Stomach (tissue), 9 donors: ENCODE data around the gene C5orf24. TPM values are rescaled to one million over a fixed set of nuclear protein-coding genes. Genes with fewer than 3 reads are reported as not detected.
A peak's percentile ranks its signal among the peaks of the same experiment; 100 is the strongest.

Experiments
- DNase-seq, 2 donors: peaks; one replicate each; pipeline versions ENCODE4 v3.0.0 to v3.0.0-alpha.2; 2013 to 2019
- H3K27ac ChIP-seq, 5 donors: fragments of 200-600 bp in 4 of 5; sonication (generic) in 4 of 5; one replicate each; pipeline ENCODE4 v1.5.1; 2013 to 2019; ENCODE audit warnings: mild to moderate bottlenecking in 1 of 5, moderate library complexity in 1 of 5
- H3K27me3 ChIP-seq, 3 donors: fragments of 200-600 bp; sonication (generic); one replicate each; pipeline ENCODE4 v1.5.1; 2017 to 2019; ENCODE audit warnings: mixed run types in 1 of 3
- H3K36me3 ChIP-seq, 4 donors: fragments of 200-600 bp; sonication (generic); 1 replicate in 3 of 4; 2 replicates in 1 of 4; pipeline ENCODE4 v1.5.1; 2016 to 2019
- H3K4me1 ChIP-seq, 4 donors: fragments of 200-600 bp; sonication (generic); one replicate each; pipeline ENCODE4 v1.5.1; 2016 to 2019
- H3K4me3 ChIP-seq, 4 donors: fragments of 200-600 bp; sonication (generic) in 3 of 4; one replicate each; pipeline ENCODE4 v1.5.1; 2016 to 2019; ENCODE audit warnings: mild to moderate bottlenecking in 1 of 4
- H3K9me3 ChIP-seq, 4 donors: fragments of 200-600 bp; sonication (generic); one replicate each; pipeline ENCODE4 v1.5.1; 2016 to 2019
- EP300 ChIP-seq: sonication (generic); formaldehyde crosslinking; IDR thresholded peaks from one replicate; pipeline ENCODE4 v1.6.1; 2017; ENCODE audit warnings: antibody characterized with exemption
- POLR2A ChIP-seq, 4 donors: fragments of 450-650 bp; IDR thresholded peaks; one replicate each; pipeline ENCODE4 v1.6.1; 2016; ENCODE audit warnings: antibody characterized with exemption in 4 of 4, control low read depth in 2 of 4, mild to moderate bottlenecking in 1 of 4, moderate library complexity in 1 of 4
- POLR2AphosphoS5 ChIP-seq, 3 donors: sonication (generic); formaldehyde crosslinking; IDR thresholded peaks; one replicate each; pipeline ENCODE4 v1.6.1; 2016; ENCODE audit warnings: antibody characterized with exemption in 3 of 3
- WGBS, 5 donors: extraction: QIAGEN DNeasy Blood & Tissue Kit in 3 of 5; methylation state at CpG; one replicate each; pipeline versions ENCODE4 v1.1.5 to v1.1.7; 2013 to 2018; 5-methylcytosine and 5-hydroxymethylcytosine counted together
- intact Hi-C: fragments of 100-400 bp; cut with DNase I; formaldehyde crosslinking; loops from one replicate; pipeline ENCODE4 v1.15.1; 2023; ENCODE audit warnings: low total_unique reads
- polyA plus RNA-seq, 3 donors: library from polyadenylated mRNA; stranded (reverse); fragments of 200-250 nt; gene quantifications; one replicate each; pipeline ENCODE4 v1.2.3, GENCODE V29; 2013
- total RNA-seq, 5 donors: library from RNA; depleted of rRNA; stranded (reverse); fragments of >200 nt; gene quantifications; one replicate each; pipeline versions ENCODE4 v1.1.0 to v1.2.3, GENCODE V29; 2014 to 2016
- TF ChIP-seq, protein P1 (sequence below), 7 experiments: fragments of 450-650 bp in 4 of 7; fragments of 200-600 bp in 3 of 7; sonication (generic) in 3 of 7; IDR thresholded peaks; one replicate each; pipeline ENCODE4 v1.5.1; 2016 to 2019; ENCODE audit warnings: antibody characterized with exemption in 7 of 7, control low read depth in 2 of 7, mild to moderate bottlenecking in 1 of 7
- donor health status: healthy with polysubstance abuse.
- donor health status: Bipolar disorder and iron deficiency.
- donor health status: healthy.

The C5orf24 gene
- total and polyA plus RNA-seq, 8 donors = 16.0 to 54.9 (median 31.3) TPM

DNA sequence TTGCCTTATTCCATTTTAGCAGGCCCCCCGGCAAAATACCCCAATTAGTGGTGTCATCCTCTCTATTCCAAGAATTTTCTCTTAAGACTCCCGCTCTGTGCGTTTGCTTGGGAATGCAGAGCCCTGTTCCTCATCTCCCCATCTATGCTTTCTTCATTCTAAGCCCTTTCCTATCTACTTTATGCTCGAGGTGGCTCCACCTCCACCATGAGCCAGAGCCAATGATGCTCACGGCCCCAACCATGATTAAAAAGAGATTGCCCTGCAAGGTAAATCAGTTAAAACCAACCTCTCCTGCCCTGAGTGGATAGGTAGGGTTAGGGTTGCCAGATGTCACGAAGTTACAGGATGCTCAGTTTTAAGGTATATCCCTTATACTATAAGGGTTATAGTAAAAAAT is 27.7 kb downstream of the C5orf24 start:
- WGBS, 5 donors = 74 to 85% (median 76%) methylated on average over 6 of the region's 6 CpGs
- Histone ChIP-seq H3K27me3 (no peaks in the 10 kb centered on the region), H3K36me3 (no peaks in the 10 kb centered on the region), H3K27ac (peak overlapping the region in 4 of 5 donors; percentile 92 to 96 (median 94)), H3K9me3 (no peaks in the 10 kb centered on the region), H3K4me3 (peak overlapping the region; percentile 76 to 81 (median 78)), H3K4me1 (peaks cover 22 to 38% (median 32%) of the 10 kb centered on the region in 4 donors)
- TF ChIP-seq POLR2A (IDR thresholded peaks at IDR 0.05) = no peak
- TF ChIP-seq POLR2AphosphoS5 (IDR thresholded peaks at IDR 0.05) = no peak
- TF ChIP-seq, protein P1, sequence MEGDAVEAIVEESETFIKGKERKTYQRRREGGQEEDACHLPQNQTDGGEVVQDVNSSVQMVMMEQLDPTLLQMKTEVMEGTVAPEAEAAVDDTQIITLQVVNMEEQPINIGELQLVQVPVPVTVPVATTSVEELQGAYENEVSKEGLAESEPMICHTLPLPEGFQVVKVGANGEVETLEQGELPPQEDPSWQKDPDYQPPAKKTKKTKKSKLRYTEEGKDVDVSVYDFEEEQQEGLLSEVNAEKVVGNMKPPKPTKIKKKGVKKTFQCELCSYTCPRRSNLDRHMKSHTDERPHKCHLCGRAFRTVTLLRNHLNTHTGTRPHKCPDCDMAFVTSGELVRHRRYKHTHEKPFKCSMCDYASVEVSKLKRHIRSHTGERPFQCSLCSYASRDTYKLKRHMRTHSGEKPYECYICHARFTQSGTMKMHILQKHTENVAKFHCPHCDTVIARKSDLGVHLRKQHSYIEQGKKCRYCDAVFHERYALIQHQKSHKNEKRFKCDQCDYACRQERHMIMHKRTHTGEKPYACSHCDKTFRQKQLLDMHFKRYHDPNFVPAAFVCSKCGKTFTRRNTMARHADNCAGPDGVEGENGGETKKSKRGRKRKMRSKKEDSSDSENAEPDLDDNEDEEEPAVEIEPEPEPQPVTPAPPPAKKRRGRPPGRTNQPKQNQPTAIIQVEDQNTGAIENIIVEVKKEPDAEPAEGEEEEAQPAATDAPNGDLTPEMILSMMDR (IDR thresholded peaks at IDR 0.05) = no peak
- no peak for TF ChIP-seq EP300
- intact Hi-C loops = no loop called here
- peak in 1 of 2 donors; percentile 8 for DNase-seq

DNA sequence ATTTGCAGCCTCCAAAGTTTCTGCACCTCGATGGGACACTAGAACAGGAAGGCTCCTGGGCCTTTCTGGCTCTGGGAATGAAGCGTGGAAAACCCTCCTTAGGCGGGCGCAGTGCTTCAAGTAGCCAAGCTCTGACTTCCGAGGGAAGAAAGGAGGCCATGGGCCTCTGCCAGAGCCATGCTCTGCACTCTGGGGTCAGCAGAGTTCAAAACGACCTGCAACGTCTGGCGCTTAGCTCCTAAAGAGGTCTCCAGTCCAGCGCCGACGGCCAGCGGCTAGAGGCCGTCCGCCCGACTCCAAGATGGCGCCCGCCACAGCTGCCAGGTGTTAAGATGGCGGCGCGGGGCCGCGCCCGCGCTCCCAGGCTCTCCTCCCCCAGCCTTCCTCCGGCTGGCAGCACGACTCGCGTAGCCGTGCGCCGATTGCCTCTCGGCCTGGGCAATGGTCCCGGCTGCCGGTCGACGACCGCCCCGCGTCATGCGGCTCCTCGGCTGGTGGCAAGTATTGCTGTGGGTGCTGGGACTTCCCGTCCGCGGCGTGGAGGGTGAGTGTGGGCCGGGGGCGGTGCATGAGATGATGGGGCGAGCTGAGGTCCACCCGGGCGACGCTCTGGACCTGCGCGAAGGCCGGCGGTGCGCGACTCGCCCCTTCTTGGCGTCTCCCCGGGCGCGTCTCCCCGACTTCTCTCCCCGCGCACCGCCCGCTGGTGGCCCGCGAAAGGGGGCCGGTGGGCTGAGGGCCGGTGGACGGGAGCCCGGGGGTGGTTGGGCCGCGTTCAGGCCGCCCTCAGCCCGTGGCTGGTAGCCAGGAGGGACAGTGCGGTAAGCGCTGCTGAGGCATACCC is 28.4 kb downstream of the C5orf24 start, which contains the start of gene TXNDC15:
TXNDC15 (plus strand) TSS at position 385 of the 844 bp plus-strand sequence; CDS start at position 442, 57 bp downstream.
- intact Hi-C loops = no loop called here
- peak within 1 kb of the TSS; percentile 76 to 81 (median 78) for H3K4me3 ChIP-seq
- 3 to 5% (median 4%) methylated on average over 25 to 79 of the region's 79 CpGs for WGBS, 5 donors
- DNase-seq = peak; percentile 90 to 96
- peak within 1 kb of the TSS; percentile 92 to 96 (median 94) for H3K27ac ChIP-seq
- TF ChIP-seq EP300 (no peak), POLR2AphosphoS5 (IDR thresholded peaks at IDR 0.05) (peak; percentile 13 to 89 (median 76)), POLR2A (IDR thresholded peaks at IDR 0.05) (no peak)
- TF ChIP-seq, protein P1 (IDR thresholded peaks at IDR 0.05) = no peak
- H3K9me3 ChIP-seq = no peaks in the 10 kb centered on the region
- H3K4me1 ChIP-seq = peaks cover 30 to 46% (median 39%) of the 10 kb centered on the region in 4 donors
- H3K27me3 ChIP-seq = no peaks in the 10 kb centered on the region
- H3K36me3 ChIP-seq = peaks cover 0 to under 1% (median 0%) of the 10 kb centered on the region in 4 donors

- DNase-seq = peak; percentile 42 to 86
- H3K27me3 ChIP-seq = no peaks in the 10 kb centered on the region
- H3K9me3 ChIP-seq = no peaks in the 10 kb centered on the region
- intact Hi-C loops = no loop called here
- 7 to 12% (median 11%) methylated on average over 20 of the region's 20 CpGs for WGBS, 5 donors
- H3K36me3 ChIP-seq = peaks cover 0 to 3% (median 0%) of the 10 kb centered on the region in 4 donors
- H3K27ac ChIP-seq = peak overlapping the region; percentile 92 to 96 (median 94)
- peak overlapping the region; percentile 76 to 81 (median 78) for H3K4me3 ChIP-seq
- no peak for TF ChIP-seq POLR2AphosphoS5 (IDR thresholded peaks at IDR 0.05)
- TF ChIP-seq, protein P1 (IDR thresholded peaks at IDR 0.05) = no peak
- TF ChIP-seq POLR2A (IDR thresholded peaks at IDR 0.05) = no peak
- no peak for TF ChIP-seq EP300
- peaks cover 30 to 54% (median 45%) of the 10 kb centered on the region in 4 donors for H3K4me1 ChIP-seq
Observed at GRCh38 chr5:134874831-134875655, 29.3 kb downstream of the C5orf24 start.

- Histone ChIP-seq H3K27ac (no peak overlapping the region), H3K36me3 (peaks cover 0 to 3% (median 0%) of the 10 kb centered on the region in 4 donors), H3K4me1 (peaks cover 30 to 55% (median 46%) of the 10 kb centered on the region in 4 donors), H3K4me3 (no peak overlapping the region), H3K9me3 (no peaks in the 10 kb centered on the region), H3K27me3 (no peaks in the 10 kb centered on the region)
- TF ChIP-seq, protein P1 (IDR thresholded peaks at IDR 0.05) = no peak
- no peak for DNase-seq
- intact Hi-C loops = no loop called here
Observed at GRCh38 chr5:134877159-134877558, 31.4 kb downstream of the C5orf24 start.
